Transverse colon (tissue), 4 donors: ENCODE data around the gene COL6A2. TPM values are rescaled to one million over a fixed set of nuclear protein-coding genes. Genes with fewer than 3 reads are reported as not detected.

Source experiments
- DNase-seq: peaks from one replicate; pipeline ENCODE4 v3.0.0-alpha.2; 2019
- H3K27ac ChIP-seq, 4 donors: fragments of 200-600 bp; sonication (generic); 2 replicates each; pipeline ENCODE4 v1.5.1; 2016 to 2018; ENCODE audit warnings: inconsistent platforms in 4 of 4
- H3K27me3 ChIP-seq: fragments of 200-600 bp; sonication (generic); 2 replicates; pipeline ENCODE4 v1.5.1; 2017; ENCODE audit warnings: inconsistent platforms
- H3K36me3 ChIP-seq, 4 donors: fragments of 200-600 bp; sonication (generic); 2 replicates each; pipeline ENCODE4 v1.5.1; 2017 to 2019; ENCODE audit warnings: inconsistent platforms in 4 of 4
- H3K4me1 ChIP-seq, 4 donors: fragments of 200-600 bp; sonication (generic); 2 replicates each; pipeline ENCODE4 v1.5.1; 2017 to 2020; ENCODE audit warnings: inconsistent platforms in 4 of 4
- H3K4me3 ChIP-seq, 4 donors: fragments of 200-600 bp; sonication (generic); 1 replicate in 1 of 4; 2 replicates in 3 of 4; pipeline versions ENCODE4 v1.5.1 to v1.6.1; 2017 to 2019; ENCODE audit warnings: inconsistent platforms in 4 of 4
- H3K9me3 ChIP-seq, 2 donors: fragments of 200-600 bp; sonication (generic); 2 replicates each; pipeline ENCODE4 v1.5.1; 2017 to 2019; ENCODE audit warnings: inconsistent platforms in 2 of 2
- POLR2AphosphoS5 ChIP-seq, 3 donors: sonication (generic); formaldehyde crosslinking; IDR thresholded peaks; one replicate each; pipeline ENCODE4 v1.6.1; 2016; ENCODE audit warnings: antibody characterized with exemption in 3 of 3
- WGBS, 2 donors: methylation state at CpG; one replicate each; pipeline ENCODE4 v1.1.5; 2018; ENCODE audit warnings: low coverage in 1 of 2; 5-methylcytosine and 5-hydroxymethylcytosine counted together
- in situ Hi-C, 4 donors: fragments of 200-750 bp; cut with MboI; loops; one replicate each; pipeline versions ENCODE4 v1.15.0 to v1.15.1; 2017; ENCODE audit warnings: low sequenced_read_pairs in 3 of 4, low pct_ligation_motif_present in 1 of 4, low pct_unique_long_range_greater_than_20kb in 1 of 4
- intact Hi-C: fragments of 100-400 bp; cut with DNase I; formaldehyde crosslinking; loops from one replicate; pipeline ENCODE4 v1.15.1; 2023; ENCODE audit warnings: low total_unique reads
- small RNA-seq, 4 donors: library from RNA; depleted of rRNA; stranded (forward); fragments of <200 nt; gene quantifications; one replicate each; pipeline ENCODE3, GENCODE V24; 2016
- total RNA-seq, 4 donors: library from RNA; depleted of rRNA; stranded (reverse); fragments of >200 nt; gene quantifications; one replicate each; pipeline ENCODE4 v1.1.0, GENCODE V29; 2016
- TF ChIP-seq, protein P1 (sequence below), 5 experiments: fragments of 200-600 bp in 3 of 5; fragments of 450-650 bp in 2 of 5; sonication (generic) in 3 of 5; IDR thresholded peaks; 1 replicate in 2 of 5; 2 replicates in 3 of 5; pipeline ENCODE4 v1.5.1; 2016 to 2017; ENCODE audit warnings: antibody characterized with exemption in 5 of 5, inconsistent platforms in 3 of 5, mild to moderate bottlenecking in 2 of 5, moderate library complexity in 1 of 5

The COL6A2 gene
- total RNA-seq, 4 donors from 2014 or later = 172 to 550 (median 346) TPM

DNA sequence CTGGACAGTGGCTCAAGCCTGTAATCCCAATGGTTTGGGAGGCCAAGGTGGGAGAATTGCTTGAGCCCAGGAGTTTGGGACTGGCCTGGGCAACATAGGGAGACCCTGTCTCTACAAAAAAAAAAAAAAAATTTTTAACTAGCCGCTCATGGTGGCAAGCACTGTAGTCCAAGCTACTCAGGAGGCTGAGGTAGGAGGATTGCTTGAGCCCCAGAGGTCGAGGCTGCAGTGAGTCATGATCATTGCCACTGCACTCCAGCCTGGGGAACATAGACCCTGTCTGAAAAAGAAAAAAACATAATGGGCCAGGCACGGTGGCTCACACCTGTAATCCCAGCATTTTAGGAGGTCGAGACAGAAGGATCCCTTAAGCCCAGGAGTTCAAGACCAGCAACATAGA is 81.0 kb downstream of the COL6A2 start:
- TF ChIP-seq, protein P1, sequence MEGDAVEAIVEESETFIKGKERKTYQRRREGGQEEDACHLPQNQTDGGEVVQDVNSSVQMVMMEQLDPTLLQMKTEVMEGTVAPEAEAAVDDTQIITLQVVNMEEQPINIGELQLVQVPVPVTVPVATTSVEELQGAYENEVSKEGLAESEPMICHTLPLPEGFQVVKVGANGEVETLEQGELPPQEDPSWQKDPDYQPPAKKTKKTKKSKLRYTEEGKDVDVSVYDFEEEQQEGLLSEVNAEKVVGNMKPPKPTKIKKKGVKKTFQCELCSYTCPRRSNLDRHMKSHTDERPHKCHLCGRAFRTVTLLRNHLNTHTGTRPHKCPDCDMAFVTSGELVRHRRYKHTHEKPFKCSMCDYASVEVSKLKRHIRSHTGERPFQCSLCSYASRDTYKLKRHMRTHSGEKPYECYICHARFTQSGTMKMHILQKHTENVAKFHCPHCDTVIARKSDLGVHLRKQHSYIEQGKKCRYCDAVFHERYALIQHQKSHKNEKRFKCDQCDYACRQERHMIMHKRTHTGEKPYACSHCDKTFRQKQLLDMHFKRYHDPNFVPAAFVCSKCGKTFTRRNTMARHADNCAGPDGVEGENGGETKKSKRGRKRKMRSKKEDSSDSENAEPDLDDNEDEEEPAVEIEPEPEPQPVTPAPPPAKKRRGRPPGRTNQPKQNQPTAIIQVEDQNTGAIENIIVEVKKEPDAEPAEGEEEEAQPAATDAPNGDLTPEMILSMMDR (IDR thresholded peaks at IDR 0.05) = no peak
- TF ChIP-seq POLR2AphosphoS5 (IDR thresholded peaks at IDR 0.05) = no peak
- 77 to 80% methylated on average over 1 to 4 of the region's 4 CpGs for WGBS, 2 donors
- Histone ChIP-seq H3K36me3 (no peaks in the 10 kb centered on the region), H3K27me3 (no peaks in the 10 kb centered on the region), H3K9me3 (no peaks in the 10 kb centered on the region), H3K4me1 (peaks cover 0 to 2% (median 0%) of the 10 kb centered on the region in 4 donors), H3K27ac (no peak overlapping the region), H3K4me3 (no peak overlapping the region)
- in situ Hi-C loops = no loop called here
- intact Hi-C loops = no loop called here
- no peak for DNase-seq

Small RNA genes lying within 50 kb of the gene (small RNA-seq; reads per million reads assigned to genes)
- gene PSMA6P3 = 0 reads per million in 4 donors

Other genes starting within 250 kb of the COL6A2 start
- gene COL6A1, start 116.3 kb upstream of the COL6A2 start, total RNA-seq = 100 to 1,000 TPM; 166 to 580 (median 346) TPM
- not detected for gene FTCD, start 57.5 kb downstream of the COL6A2 start, total RNA-seq
- 10 to 100 TPM in 1 of 4 donors, 1 to 10 TPM in 2, not detected in 1; 1.2 to 11.0 (median 8.5) TPM for gene SPATC1L, start 86.3 kb downstream of the COL6A2 start, total RNA-seq
- 10 to 100 TPM; 53.2 to 75.2 (median 62.3) TPM for gene LSS, start 130.7 kb downstream of the COL6A2 start, total RNA-seq
- gene MCM3AP, start 187.5 kb downstream of the COL6A2 start, total RNA-seq = 100 to 1,000 TPM in 3 of 4 donors, 10 to 100 TPM in 1; 87.4 to 348 (median 108) TPM
- gene YBEY, start 188.2 kb downstream of the COL6A2 start, total RNA-seq = 10 to 100 TPM in 1 of 4 donors, 1 to 10 TPM in 2, not detected in 1; 4.8 to 33.5 (median 9.1) TPM
- 10 to 100 TPM in 2 of 4 donors, 1 to 10 TPM in 2; 2.5 to 79.8 (median 7.6) TPM for gene C21orf58, start 225.8 kb downstream of the COL6A2 start, total RNA-seq
- gene PCNT, start 226.0 kb downstream of the COL6A2 start, total RNA-seq = 100 to 1,000 TPM in 1 of 4 donors, 10 to 100 TPM in 3; 27.6 to 171 (median 63.4) TPM